HPDE6-E6E7 (cell line): Measurements from ENCODE around the gene SLC19A2.
A peak's percentile ranks its signal among the peaks of the same experiment; 100 is the strongest.
"Not testable (repeated sequence)": the region's sequence is repeated elsewhere in the genome, so short reads cannot be mapped to it uniquely, and the experiment has no call there.

Experiments used
- DNase-seq: peaks from one replicate; pipeline ENCODE4 v3.0.0; 2011; ENCODE audit warnings: missing footprints; ENCODE audit errors: extremely low spot score

The SLC19A2 gene

GRCh38 chr1:169508432-169509338 is 22.9 kb upstream of the SLC19A2 start:
- DNase-seq, result no peak

GRCh38 chr1:169507413-169507812 is 21.7 kb upstream of the SLC19A2 start:
- no peak for DNase-seq

- DNase-seq, result not testable (repeated sequence)
These were observed 17.9 kb upstream of the SLC19A2 start for GRCh38 chr1:169503601-169504000.

GRCh38 chr1:169499807-169500206 is 14.1 kb upstream of the SLC19A2 start:
- DNase-seq, result no peak

- DNase-seq, result no peak
These were observed 11.6 kb upstream of the SLC19A2 start for GRCh38 chr1:169497317-169497716.

- DNase-seq, result no peak
These were observed 10.2 kb upstream of the SLC19A2 start for GRCh38 chr1:169495916-169496315.

- DNase-seq, result no peak
These were observed 9.5 kb upstream of the SLC19A2 start for GRCh38 chr1:169495046-169495775.

GRCh38 chr1:169494343-169494742 is 8.6 kb upstream of the SLC19A2 start:
- no peak for DNase-seq

DNA sequence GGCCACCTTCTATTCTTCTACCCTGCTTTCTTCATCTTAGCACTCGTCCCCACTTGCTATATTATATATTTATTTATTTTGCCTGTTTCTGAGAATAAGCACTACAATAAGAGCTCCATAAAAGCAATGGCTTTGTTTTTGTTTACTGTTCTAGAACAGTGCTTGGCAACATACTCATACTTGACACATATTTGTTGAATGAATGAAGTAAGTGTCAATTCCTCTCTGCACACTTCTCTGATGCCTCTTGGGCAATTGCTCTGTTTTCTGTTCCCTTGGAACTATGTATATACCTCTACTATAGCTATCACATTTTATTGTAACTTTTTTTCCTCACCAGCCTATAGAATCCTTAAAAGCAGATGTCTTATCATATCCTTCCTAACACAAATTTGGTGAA is 7.5 kb upstream of the SLC19A2 start:
- no peak for DNase-seq

GRCh38 chr1:169491845-169492281 is 6.1 kb upstream of the SLC19A2 start:
- no peak for DNase-seq

GRCh38 chr1:169488157-169488556 is 2.4 kb upstream of the SLC19A2 start:
- no peak for DNase-seq

GRCh38 chr1:169487561-169487960 is 1.8 kb upstream of the SLC19A2 start:
- no peak for DNase-seq

DNA sequence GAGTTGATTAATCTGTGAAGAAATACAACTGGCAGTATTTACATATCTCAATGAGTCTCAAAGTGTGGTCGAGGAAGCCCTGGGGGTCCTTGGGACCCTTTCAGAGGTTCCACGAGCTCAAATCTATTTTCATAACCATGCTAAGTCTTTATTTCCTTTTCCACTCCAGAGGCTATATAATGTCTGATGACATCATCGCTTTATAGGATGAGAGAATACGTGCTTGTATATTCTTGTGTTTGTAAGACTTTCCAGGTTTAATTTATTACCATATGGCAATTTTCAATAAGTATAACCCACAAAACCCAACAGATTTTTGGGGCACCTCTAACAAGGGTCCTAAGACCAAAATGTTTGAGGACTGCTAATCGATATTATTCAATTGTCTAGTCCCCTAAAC is 1.4 kb upstream of the SLC19A2 start:
- no peak for DNase-seq

DNA sequence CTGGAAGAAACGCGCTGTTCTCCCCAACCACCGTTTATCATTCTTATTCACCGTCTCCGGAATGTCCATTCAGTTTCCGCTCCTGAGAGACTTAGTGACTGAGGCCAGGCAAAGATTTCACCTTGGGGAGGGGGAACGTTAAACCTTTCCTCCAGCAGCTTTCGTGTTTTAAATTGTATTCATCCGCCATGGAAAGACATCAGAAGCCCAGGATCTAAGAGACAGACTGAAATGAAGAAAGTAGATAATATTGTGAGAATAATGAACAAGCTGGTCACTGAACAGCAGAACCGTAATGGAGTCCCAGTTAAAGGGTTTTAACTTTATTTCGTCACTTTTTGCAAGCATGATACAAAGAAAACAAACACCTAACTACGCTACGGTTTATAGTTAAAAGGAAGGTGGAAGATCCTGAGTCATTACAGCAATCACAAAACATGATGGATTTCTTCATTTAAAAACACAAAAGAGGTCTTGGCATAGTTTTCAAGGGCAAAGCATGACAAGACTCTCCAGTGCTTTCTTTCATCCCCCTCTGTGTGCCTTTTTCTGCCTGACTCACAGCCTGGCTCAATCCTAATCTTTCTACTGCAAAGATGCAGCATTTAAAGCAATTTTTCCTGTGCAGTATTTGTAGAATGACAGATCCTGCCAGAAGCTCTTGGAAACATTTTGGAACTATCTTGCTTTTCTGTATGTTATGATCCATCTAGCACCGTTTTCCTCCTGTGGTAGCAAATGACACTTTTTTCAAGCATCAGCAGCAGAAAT is 722 bp upstream of the SLC19A2 start:
- DNase-seq, result peak; percentile 29

- no peak for DNase-seq
These were observed 887 bp downstream of the SLC19A2 start for GRCh38 chr1:169484683-169485430.

- peak; percentile 36 for DNase-seq
These were observed 1.6 kb downstream of the SLC19A2 start for GRCh38 chr1:169484101-169484500.

GRCh38 chr1:169483500-169483966 is 2.2 kb downstream of the SLC19A2 start:
- no peak for DNase-seq

- no peak for DNase-seq
These were observed 6.2 kb downstream of the SLC19A2 start for GRCh38 chr1:169479363-169480066.

DNA sequence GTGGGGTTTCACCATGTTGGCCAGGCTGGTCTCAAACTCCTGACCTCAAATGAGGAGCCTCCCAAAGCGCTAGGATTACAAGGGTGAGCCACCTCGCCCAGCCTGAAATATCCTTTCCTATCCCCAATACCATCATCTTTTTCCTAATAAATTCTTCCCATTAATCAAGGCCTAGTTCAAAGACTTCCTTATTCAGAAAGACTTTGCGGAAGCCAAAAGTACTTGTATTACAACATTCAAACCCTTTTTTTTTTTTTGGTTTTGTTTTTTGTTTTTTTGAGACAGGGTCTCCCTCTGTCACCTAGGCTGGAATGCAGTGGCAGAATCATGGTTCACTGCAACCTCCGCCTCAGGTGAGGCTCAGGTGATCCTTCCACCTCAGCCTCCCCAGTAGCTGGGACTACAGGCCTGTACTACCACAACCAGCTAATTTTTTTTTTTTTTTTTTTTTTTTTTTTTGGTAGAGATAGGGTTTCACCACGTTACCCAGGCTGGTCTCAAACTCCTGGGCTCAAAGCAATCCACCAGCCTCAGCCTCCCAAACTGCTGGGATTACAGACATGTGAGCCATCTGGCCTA is 7.6 kb downstream of the SLC19A2 start:
- DNase-seq, result no peak

DNA sequence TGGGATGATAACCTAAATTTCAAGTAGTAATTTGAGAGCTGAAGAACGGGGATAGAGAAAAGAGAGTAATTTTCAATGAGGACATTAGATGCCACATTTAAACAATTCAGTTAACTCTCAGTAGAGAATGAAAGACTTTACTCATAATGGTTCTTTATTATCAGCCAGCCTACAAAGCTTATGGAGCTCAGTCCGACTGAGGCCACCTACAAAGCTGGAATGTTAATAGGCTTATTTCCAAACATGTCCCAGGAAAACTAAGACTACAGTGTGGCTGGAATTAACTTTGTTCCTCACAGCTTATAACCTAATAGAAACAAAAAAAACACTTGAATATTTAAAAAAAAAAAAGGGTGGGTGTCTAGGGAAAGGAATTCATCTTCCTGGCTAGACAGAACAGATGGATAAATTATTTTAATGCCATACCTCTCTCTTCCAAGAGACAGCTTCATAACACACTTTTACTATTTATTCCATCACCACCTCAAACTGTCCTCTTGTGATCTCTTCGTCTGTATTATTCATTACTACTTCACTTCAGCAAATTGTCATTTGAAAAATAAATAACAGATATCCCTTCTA is 9.8 kb downstream of the SLC19A2 start:
- DNase-seq, result no peak
